ENCODE data around the gene CNTRL. TPM values are rescaled to one million over a fixed set of nuclear protein-coding genes. Genes with fewer than 3 reads are reported as not detected.
A peak's percentile ranks its signal among the peaks of the same experiment; 100 is the strongest.

CNTRL gene
- total RNA-seq, 1 experiment from 2014 or later = 1.7 TPM

DNA sequence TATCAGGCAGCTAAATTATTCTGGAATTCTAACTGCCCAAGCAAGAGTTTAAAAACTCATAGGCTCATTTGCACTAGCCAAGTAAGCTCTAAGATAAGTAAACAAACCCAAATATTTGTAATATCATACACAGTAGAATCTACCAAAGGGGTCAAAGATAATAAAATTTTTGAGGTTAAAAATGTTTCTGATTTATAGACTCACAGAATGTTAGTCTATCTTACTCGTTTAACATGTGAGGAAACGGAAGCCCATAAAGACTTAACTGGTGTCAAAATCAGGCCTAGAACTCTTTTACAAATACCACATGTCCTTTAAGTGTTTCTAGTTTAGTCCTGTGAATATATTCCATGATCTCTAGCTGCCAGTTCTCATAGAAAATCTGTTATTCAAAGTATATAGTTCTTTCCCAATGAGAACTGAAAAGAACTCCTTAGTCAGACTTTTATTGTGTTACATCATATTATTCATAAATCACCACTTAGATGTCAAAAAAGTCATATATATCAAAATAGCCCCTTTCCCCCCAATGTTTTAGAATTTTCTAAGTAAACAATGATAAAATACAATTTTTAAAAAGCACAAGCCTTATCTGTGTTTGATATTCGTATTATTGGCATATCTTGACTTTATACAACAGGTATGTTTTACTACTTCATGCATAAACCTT is 113.0 kb downstream of the CNTRL start:
- DNase-seq (ENCODE audit: low read depth) = no peak
- in situ Hi-C loops (cut with HindIII; ENCODE audit: low pct_unique_long_range_greater_than_20kb, low sequenced_read_pairs) = no loop called here

DNA sequence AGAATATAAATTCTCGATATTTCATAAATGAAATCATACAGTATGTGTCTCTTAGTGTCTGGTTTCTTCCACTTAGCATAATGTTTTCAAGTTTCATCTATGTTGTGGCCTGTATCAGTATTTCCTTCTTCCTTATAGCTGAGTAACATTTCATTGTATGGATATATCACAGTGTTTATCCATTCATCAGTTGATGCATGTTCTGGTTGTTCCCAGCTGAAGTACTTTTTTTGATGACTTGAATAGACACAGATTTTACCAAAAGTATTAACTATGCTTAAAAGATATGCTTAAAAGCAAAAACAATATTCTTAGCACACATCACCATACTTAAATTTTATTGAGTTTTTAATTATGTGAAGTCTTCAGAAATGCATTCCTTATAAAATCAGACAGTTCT is 114.3 kb downstream of the CNTRL start:
- in situ Hi-C loops (cut with HindIII; ENCODE audit: low pct_unique_long_range_greater_than_20kb, low sequenced_read_pairs) = no loop called here
- DNase-seq (ENCODE audit: low read depth) = no peak

DNA sequence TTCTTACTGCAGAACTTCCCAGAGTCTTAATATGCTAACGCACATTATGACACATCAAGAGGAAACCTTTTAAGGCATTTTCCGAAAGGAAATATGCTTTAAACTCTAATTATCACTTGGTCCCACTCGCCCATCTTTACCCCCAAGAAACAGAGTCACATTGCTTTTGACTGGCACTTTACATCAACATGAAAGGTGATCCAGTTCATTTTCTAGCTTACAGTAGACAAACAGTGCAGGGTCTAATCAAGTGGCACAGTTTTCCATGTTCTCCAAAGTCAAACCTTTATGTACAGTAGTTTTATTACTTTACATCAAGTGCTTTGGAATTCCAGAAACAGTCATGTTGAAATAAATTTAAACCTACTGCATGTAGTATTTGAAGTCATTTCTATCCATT is 114.9 kb downstream of the CNTRL start:
- in situ Hi-C loops (cut with HindIII; ENCODE audit: low pct_unique_long_range_greater_than_20kb, low sequenced_read_pairs) = no loop called here
- no peak for DNase-seq (ENCODE audit: low read depth)

DNA sequence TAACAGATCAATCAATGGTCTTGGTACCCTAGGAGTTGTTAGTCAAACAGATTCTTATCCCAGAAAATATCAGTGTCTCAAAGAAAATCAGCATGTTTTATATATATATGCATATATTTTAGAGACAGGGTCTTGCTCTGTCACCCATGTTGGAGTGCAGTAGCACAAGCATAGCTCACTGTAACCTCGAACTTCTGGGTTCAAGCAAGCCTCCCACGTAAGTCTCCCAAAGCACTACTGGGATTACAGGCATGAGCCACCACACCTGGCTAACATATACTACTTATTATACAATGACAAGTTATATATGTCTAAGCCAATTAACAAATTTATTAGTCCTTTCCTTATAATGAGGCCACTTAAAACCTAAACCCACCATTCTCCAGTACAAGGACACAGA is 116.5 kb downstream of the CNTRL start:
- in situ Hi-C loops (cut with HindIII; ENCODE audit: low pct_unique_long_range_greater_than_20kb, low sequenced_read_pairs) = no loop called here

DNA sequence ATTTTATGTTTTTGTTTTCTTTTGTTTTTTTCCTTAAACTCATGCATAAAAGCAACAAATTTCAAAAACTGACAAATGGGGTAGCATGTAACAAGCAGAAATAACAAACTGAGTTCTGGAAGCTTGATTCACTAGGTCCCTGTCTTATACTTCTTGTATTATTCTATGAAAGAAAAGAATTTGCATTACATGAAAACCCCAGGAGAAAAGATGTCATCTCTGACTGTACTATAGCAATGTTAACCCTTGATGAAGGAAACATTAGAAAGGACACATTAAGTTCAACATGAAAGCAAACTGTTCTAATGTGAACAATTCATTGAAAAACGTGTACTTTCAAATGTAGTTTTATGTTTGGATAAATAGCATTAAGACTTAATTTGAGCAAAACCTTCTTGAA is 117.8 kb downstream of the CNTRL start:
- in situ Hi-C loops (cut with HindIII; ENCODE audit: low pct_unique_long_range_greater_than_20kb, low sequenced_read_pairs) = no loop called here
- DNase-seq (ENCODE audit: low read depth) = no peak

More for the DNA sequence above, 116.5 kb downstream of the CNTRL start:
- DNase-seq (ENCODE audit: low read depth) = no peak

DNA sequence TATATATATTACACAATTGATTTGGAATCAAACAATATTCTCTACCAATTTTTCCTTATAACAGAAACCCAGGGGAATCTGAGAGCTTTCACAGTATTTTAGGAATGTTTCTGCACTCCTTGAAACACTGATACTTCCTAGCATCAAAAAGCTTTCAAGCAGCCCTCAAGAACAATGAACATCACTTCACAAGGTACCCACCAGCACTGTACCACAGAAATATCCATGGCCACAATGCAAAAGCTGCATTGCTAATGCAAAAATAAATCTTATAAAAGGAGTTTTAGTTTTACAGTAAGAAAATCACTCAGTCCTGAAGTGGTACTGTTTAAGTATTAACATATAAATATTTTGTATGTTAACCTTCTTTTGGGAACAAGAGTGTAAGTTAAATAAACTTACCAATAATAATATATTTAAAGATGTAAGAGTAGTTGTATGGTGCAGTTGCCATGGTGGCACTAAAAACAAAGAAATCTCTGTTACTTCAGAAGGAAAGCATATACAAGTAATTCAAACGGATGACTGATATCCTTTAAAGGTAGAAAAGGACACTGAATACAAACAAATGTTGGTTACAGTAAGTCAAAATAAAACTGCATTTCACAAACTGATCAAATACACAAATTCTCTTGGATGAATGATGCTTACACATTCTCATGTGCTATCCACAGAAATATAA is 118.3 kb downstream of the CNTRL start:
- no peak for DNase-seq (ENCODE audit: low read depth)

DNA sequence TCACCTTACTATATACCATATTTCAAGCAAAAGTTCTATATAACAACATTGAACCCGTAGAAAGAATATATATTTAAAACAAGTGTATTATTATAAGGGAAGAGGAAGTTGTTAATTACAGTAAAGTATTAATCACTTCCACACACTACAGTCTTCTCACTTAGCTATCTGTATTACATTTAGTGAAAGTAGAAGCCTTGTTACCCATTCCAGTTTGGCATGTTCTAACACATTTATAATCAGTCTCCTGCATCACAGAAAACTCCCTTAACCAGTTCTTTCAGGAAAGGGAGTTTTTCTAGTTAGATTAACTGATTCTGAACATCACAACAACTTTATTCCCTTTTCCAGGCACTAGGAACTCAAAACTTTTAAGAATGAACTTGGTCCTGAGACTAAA is 120.0 kb downstream of the CNTRL start:
- no peak for DNase-seq (ENCODE audit: low read depth)

More for the DNA sequence above, 118.3 kb downstream of the CNTRL start:
- in situ Hi-C loops (cut with HindIII; ENCODE audit: low pct_unique_long_range_greater_than_20kb, low sequenced_read_pairs) = no loop called here

DNA sequence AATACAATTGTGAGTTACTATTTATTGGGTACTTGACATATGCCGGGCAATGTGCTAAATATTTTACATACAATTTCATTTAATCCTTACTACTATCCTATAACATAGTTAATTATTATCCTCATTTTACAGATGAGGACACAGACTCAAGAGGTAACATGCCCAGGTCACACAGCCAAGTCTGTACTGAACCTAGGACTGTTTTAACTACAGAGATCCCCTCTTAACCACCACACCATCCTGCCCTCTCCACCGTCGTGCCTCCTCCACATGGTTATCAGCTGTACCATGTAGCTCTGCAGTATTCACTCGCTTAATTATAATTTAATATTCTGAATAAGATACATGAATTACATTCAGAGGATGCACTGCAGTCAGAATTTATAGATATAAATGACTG is 121.6 kb downstream of the CNTRL start:
- in situ Hi-C loops (cut with HindIII; ENCODE audit: low pct_unique_long_range_greater_than_20kb, low sequenced_read_pairs) = no loop called here
- DNase-seq (ENCODE audit: low read depth) = no peak

More for the DNA sequence above, 120.0 kb downstream of the CNTRL start:
- in situ Hi-C loops (cut with HindIII; ENCODE audit: low pct_unique_long_range_greater_than_20kb, low sequenced_read_pairs) = no loop called here

DNA sequence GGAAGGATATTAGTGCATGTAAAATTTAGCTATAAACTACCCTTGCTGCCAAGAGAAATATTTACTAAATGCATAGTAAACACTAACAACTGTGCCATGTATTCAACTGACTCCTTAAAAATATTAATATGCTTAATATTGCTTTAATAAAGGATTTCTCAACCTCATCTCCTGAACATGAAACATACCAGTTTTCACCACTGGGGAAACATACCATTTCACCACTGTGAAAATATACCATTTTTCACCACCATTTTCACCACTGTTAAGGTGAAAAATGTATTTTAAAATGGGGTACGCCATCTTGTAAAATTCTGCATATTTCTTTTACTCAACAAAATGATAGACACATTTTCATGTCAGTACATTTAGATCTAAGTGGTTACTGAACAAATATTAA is 122.4 kb downstream of the CNTRL start:
- no peak for DNase-seq (ENCODE audit: low read depth)

DNA sequence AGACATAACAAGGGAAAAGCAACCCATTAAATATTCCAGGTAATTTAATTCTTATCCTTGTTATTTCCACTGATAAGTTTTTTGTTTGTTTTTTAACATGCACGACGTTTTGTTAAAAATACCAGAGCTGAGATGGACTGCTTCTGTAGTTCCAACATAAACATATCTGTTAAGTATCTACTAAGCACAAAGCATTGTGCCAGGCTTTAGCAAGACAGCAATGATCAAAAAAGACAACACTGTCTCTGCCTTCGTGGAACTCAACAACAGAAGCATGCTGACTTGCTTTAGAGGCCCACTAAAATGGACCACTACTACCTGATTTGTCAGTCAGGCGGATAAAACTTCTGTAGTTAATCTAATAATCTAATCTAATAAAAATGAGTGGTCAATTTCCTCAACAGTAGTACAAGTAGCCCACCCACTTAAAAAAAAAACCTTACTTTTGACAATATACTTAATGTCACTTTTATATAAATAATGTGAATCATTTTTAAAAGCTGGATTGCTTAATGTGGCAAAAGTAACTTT is 123.8 kb downstream of the CNTRL start:
- DNase-seq (ENCODE audit: low read depth) = no peak
- in situ Hi-C loops (cut with HindIII; ENCODE audit: low pct_unique_long_range_greater_than_20kb, low sequenced_read_pairs) = no loop called here

More for the DNA sequence above, 122.4 kb downstream of the CNTRL start:
- in situ Hi-C loops (cut with HindIII; ENCODE audit: low pct_unique_long_range_greater_than_20kb, low sequenced_read_pairs) = no loop called here

DNA sequence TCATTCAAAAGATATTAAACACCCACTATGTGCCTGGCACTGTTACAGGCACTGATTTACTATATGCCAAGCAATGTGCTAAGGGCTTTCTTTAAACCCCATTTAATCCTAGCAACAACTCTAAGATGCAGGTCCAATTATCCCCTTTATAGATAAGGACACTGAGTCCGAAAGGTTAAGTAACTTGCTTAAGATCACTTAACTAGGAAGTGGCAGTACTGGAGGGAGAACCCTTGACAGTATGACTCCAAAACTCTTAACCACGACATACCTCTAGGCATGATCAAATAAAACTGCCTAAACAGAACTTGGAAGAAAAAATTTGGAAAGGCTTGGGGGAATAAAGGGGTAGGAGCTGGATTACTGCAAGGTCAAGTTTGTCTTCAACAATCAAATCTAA is 125.2 kb downstream of the CNTRL start:
- in situ Hi-C loops (cut with HindIII; ENCODE audit: low pct_unique_long_range_greater_than_20kb, low sequenced_read_pairs) = no loop called here
- no peak for DNase-seq (ENCODE audit: low read depth)

DNA sequence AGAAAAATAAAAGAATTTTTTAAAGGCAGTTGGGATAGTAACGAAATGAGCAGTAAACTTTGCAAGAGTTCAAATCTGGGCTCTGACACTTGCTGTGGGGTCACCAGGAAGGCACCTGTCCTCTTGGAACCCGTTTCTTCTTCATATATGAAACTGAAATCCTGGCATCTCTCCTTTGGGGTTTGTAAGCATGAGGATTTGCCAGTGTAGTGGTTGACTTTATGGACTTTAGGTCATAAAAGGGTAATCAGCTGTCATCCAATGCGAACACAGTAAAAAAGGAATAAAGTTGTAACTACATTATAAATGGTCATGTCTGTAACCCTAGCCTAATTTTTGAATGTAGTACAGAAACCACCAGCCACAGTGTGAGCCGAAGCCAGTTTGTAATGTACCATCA is 125.6 kb downstream of the CNTRL start:
- in situ Hi-C loops (cut with HindIII; ENCODE audit: low pct_unique_long_range_greater_than_20kb, low sequenced_read_pairs) = no loop called here
- DNase-seq (ENCODE audit: low read depth) = no peak

DNA sequence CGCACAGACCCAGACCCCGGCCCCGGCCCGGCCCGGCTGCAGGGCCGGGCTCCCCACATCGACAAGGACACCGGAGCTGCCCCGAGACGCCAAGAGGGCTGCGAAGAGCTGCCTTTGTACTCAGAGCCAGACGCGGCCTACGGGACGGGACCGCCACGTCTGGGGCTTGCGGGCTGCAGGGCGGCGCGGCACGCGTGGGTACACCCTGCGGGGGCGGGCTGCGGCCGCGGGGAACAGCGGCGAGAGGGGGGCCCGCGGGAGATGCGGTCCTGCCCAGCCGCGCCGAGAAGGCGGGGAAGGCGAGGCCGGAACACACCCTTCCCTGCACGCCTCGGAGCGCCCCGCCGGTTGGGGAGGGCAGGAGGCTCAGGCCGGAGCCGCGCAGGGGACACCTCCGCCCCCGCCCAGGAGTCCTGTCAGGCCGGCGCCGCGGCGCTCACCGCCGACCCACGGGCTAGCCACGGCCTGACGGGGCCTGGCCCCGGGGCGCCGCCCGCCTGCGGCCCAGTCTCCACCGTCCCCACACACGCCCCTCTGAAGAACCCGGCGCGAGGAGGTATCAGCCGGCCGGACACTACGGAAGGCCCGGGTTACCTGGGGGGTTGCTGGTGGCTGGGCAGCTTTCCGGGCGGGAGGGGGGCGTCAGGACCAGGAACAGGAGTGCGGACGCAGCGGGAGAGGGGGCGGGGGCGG is 126.4 kb downstream of the CNTRL start:
- in situ Hi-C loops (cut with HindIII; ENCODE audit: low pct_unique_long_range_greater_than_20kb, low sequenced_read_pairs) = no loop called here

DNA sequence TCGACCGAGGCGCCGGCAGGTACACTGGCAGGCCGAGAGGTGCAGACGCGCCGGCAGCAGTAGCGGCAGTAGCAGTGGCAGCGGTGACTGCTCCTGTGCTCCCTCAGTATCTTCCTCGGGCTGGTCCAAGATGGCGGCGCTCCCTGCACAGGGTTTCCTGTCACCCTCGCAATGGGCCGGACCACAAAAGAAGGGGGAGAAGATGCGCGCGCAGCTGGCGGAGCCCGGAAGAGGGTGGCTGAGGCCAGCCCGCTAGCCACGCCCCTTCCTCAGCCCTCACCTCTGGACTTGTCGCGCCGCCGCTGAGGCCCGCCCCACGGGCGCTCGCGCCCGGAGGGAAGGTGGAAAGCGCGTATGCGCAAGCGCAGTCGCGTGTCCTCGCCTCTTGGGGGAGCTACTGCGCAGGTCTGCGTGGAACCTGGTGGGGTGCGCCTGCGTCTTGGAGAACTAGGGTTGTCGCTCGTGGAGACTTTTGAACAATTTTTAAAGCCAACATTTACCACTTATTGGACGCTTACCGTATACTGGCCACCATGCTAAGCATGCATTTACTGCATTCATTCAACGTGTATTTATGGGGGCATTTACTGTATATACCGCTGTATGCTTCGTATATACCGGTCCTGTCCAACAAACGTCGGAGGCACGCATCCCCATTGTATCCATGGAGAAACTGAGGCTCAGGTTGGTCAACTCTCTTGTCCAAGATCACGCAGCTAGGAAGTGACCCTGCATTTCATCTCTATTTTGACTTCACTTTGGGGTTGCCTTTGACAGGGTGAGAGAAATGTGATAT is 127.2 kb downstream of the CNTRL start, which contains the start of gene RAB14:
TSS of gene RAB14 (minus strand) at position 132 of the 796 bp plus-strand sequence. CDS start 8,457 bp downstream, outside the sequence.
- in situ Hi-C loops (cut with HindIII; ENCODE audit: low pct_unique_long_range_greater_than_20kb, low sequenced_read_pairs) = no loop called here
- peak; percentile 95 for DNase-seq (ENCODE audit: low read depth)

More for the DNA sequence above, 126.4 kb downstream of the CNTRL start:
- DNase-seq (ENCODE audit: low read depth) = peak; percentile 37

DNA sequence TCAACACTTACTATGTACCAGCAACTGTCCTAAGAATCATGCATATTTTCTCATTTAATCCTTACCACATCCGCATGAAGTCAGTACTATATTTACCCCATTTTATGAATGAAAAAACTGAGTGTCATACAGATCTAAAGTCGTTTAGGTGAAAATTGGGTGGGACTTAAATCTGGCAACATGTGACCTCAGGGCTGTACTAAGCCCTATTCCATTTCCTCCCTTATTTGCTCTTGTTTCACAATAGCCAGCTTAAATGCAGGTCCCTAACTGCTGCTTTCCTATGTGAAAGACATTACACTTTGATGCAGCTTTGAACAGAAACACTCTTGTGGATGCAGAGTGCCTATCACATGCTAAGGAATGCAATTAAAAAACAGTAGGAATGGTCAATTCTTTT is 129.4 kb downstream of the CNTRL start:
- no peak for DNase-seq (ENCODE audit: low read depth)
- in situ Hi-C loops (cut with HindIII; ENCODE audit: low pct_unique_long_range_greater_than_20kb, low sequenced_read_pairs) = no loop called here

DNA sequence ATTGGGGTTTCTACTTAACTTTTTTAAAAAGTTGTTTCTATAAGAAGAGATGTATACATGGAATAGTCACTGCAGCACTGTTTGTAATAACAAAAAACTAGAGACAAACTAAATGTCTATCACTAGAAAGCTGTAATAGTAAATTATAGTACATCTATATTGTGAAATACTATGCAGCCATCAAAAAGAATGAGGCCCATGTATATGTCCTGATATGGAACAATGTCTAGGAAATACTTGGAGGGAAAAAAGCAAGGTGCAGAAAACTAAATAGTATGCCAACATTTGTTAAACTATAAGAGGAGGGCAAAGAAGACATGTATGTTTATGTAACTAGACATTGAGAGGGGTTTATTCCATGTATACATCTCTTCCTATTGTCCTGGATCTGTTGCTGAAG is 129.9 kb downstream of the CNTRL start:
- DNase-seq (ENCODE audit: low read depth) = no peak
- in situ Hi-C loops (cut with HindIII; ENCODE audit: low pct_unique_long_range_greater_than_20kb, low sequenced_read_pairs) = no loop called here

DNA sequence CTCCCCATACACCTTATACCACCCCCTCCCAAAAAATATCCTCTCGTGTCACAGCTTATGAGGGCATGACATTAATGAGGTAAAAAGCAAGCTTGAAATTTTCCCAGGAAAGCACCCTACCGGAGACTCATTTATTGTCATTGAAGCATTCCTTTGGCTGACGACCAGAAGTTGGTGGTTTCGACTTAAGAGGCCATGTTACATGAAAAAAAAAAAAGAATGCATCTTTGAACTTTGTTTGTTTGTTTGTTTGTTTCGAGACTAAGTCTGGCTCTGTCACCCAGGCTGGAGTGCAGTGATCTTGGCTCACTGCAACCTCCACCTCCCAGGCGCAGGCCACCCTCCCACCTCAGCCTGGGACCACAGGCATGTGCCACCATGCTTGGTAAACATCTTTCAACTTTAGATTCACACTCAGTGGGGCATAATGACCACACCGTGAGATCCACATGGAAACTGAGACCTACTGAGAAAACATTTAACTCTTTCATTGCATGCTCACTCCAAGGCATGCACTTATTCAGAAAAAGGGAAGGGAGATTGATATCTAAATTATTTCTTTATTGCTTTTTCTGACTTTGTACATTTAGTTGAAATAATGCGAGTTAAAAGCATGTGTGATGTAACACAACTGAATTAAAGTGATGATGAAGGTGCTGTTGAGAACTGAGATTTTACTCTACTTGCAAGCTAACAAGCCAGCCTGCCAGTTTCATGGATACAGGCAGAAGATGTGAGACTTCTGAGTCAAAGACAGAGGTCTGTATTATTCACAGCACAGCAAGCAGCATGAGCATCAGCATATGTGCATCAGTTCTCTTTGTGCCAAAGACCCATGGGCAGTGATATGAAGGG is 132.0 kb downstream of the CNTRL start:
- in situ Hi-C loops (cut with HindIII; ENCODE audit: low pct_unique_long_range_greater_than_20kb, low sequenced_read_pairs) = no loop called here
- DNase-seq (ENCODE audit: low read depth) = no peak

Measured in Caki2 (cell line).